ENCODE results near the gene GSTO1.

The GSTO1 gene

GRCh38 chr10:104246976-104247375 lies 7.7 kb upstream of the GSTO1 start:
- TF ChIP-seq SETDB1 (IDR thresholded peaks at IDR 0.05; ENCODE audit: insufficient read length, low read length) (peak; percentile 67), ZNF114 (tag by site-specific recombination; IDR thresholded peaks at IDR 0.05) (no peak)
- ChIA-PET POLR2A (interaction anchor here (0.5 kb wide), 1 partner anchor 10 kb away, joined by 6 read pairs; no protein-coding TSS in a partner anchor), CTCF (interaction anchor here (2.9 to 3.2 kb wide), 2 partner anchors 8 to 44 kb away, joined by 8 read pairs; partner anchors contain the start of gene GSTO1)
- Histone ChIP-seq H3K27ac (ENCODE audit: extremely low read depth, low read depth, low read length) (no peak overlapping the region), H3K9me3 (ENCODE audit: control insufficient read depth, insufficient read depth, low read depth, low read length) (no peaks in the 10 kb centered on the region), H3K4me3 (ENCODE audit: low read depth, low read length) (no peak overlapping the region), H3K36me3 (ENCODE audit: control insufficient read depth in 2 of 2, insufficient read depth in 1 of 2, low read length in 2 of 2) (no peaks in the 10 kb centered on the region), H3K4me1 (ENCODE audit: control insufficient read depth, insufficient read depth, low read length) (peaks cover 4% of the 10 kb centered on the region; the same call in 1 of the 2 replicates)

DNA sequence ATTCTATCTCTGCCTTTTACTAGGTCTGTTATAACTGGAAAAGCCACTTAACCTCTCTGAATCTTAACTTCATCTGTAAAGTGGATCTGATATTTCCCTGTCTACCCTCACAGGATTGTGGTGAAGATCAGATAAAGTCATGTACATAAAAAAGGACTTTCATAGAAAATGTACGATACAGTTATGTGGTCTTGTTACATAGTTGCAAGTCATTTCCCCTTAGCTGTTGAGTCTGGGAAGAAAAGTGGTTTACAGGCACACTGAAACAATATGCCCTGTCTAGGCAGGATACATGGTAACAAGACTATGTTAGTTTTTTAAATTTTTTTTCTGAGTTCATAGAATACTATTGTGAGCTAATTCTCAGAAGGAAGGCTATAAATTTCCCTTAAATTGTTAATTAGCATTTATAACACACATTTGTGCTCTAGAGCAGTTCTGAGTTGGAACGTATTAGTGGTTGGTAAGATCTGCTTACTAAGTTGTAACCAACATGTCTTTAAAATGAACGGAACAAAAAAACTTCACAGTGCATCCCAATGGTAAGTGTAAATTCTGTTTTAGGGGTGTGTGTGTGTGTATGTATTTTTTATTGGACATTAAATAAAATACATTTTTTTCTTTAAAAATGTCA lies 7.1 kb upstream of the GSTO1 start:
- CTCF ChIA-PET: interaction anchor here (2.1 to 3.2 kb wide), 2 partner anchors 27 to 44 kb away, joined by 7 to 8 read pairs; no protein-coding TSS in a partner anchor
- POLR2A ChIA-PET: interaction anchor here (0.5 kb wide), 1 partner anchor 9 kb away, joined by 6 read pairs; no protein-coding TSS in a partner anchor
- TF ChIP-seq ZFP3 (tag by site-specific recombination; IDR thresholded peaks at IDR 0.05; ENCODE audit: low read depth) (no peak), ZNF155 (tag by site-specific recombination; IDR thresholded peaks at IDR 0.05) (no peak), ZNF777 (tag by site-specific recombination; IDR thresholded peaks at IDR 0.05; ENCODE audit: borderline replicate concordance) (no peak), FEZF1 (tag by site-specific recombination; IDR thresholded peaks at IDR 0.05) (no peak), KLF1 (tag by site-specific recombination; IDR thresholded peaks at IDR 0.05) (no peak), ZNF280C (tag by site-specific recombination; IDR thresholded peaks at IDR 0.05) (no peak), ZNF48 (tag by site-specific recombination; IDR thresholded peaks at IDR 0.05) (no peak), ZNF692 (tag by site-specific recombination; IDR thresholded peaks at IDR 0.05) (no peak), GLI2 (tag by site-specific recombination; IDR thresholded peaks at IDR 0.05; ENCODE audit: borderline replicate concordance, low read depth) (no peak), ZNF248 (tag by site-specific recombination; IDR thresholded peaks at IDR 0.05) (no peak), ATF2 (tag by site-specific recombination; IDR thresholded peaks at IDR 0.05; ENCODE audit: low read depth) (no peak)
- TF ChIP-seq, protein P1, sequence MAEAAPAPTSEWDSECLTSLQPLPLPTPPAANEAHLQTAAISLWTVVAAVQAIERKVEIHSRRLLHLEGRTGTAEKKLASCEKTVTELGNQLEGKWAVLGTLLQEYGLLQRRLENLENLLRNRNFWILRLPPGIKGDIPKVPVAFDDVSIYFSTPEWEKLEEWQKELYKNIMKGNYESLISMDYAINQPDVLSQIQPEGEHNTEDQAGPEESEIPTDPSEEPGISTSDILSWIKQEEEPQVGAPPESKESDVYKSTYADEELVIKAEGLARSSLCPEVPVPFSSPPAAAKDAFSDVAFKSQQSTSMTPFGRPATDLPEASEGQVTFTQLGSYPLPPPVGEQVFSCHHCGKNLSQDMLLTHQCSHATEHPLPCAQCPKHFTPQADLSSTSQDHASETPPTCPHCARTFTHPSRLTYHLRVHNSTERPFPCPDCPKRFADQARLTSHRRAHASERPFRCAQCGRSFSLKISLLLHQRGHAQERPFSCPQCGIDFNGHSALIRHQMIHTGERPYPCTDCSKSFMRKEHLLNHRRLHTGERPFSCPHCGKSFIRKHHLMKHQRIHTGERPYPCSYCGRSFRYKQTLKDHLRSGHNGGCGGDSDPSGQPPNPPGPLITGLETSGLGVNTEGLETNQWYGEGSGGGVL (tag by site-specific recombination; IDR thresholded peaks at IDR 0.05): no peak

More for the DNA sequence above, 7.1 kb upstream of the GSTO1 start:
- H3K4me3 ChIP-seq (ENCODE audit: low read depth, low read length): no peak overlapping the region
- H3K9me3 ChIP-seq (ENCODE audit: control insufficient read depth, insufficient read depth, low read depth, low read length): no peaks in the 10 kb centered on the region
- no peaks in the 10 kb centered on the region for H3K36me3 ChIP-seq (ENCODE audit: control insufficient read depth in 2 of 2, insufficient read depth in 1 of 2, low read length in 2 of 2)
- no peak overlapping the region for H3K27ac ChIP-seq (ENCODE audit: extremely low read depth, low read depth, low read length)
- H3K4me1 ChIP-seq (ENCODE audit: control insufficient read depth, insufficient read depth, low read length): peaks cover 7% of the 10 kb centered on the region
